A549 (cell line): ENCODE results near the gene KCNIP3. TPM values are rescaled to one million over a fixed set of nuclear protein-coding genes. Genes with fewer than 3 reads are reported as not detected.

Experiments
- ATAC-seq, 2 experiments: fragments of 200-7000 bp in 1 of 2; fragments of >200 bp in 1 of 2; cut with Nextera tagmentation in 1 of 2; cut with Tn5 transposase in 1 of 2; 3 replicates each; pipeline versions ENCODE4 v1.8.0 to v1.9.1; 2018 to 2020; ENCODE audit warnings: mild to moderate bottlenecking in 1 of 2, moderate library complexity in 1 of 2
- CTCF ChIA-PET: fragments of 300-600 bp; sonication (Branson Sonifier 250); formaldehyde crosslinking; extraction: SDS; loops from one replicate; lab custom pipeline; 2021; ENCODE audit warnings: antibody characterized with exemption, inconsistent platforms; lab: Yijun Ruan, JAX
- POLR2A ChIA-PET: fragments of 350-600 bp; formaldehyde crosslinking; extraction: SDS; loops from one replicate; lab custom pipeline; 2021; ENCODE audit warnings: antibody characterized with exemption, inconsistent platforms; lab: Yijun Ruan, JAX
- DNase-seq, 2 experiments: peaks; one replicate each; pipeline versions ENCODE4 v3.0.0 to v3.0.0-alpha.2; 2011 to 2016; ENCODE audit warnings: low read depth in 1 of 2, low spot score in 1 of 2
- FAIRE-seq: peaks from 2 replicates; lab custom pipeline; 2011; peaks lifted over from hg19 to GRCh38; lab: Jason Lieb, UNC
- H3K27ac ChIP-seq, 2 experiments: fragments of >200 bp; sonication (Bioruptor Twin); formaldehyde crosslinking; 3 replicates each; pipeline ENCODE4 v1.5.1; 2016 to 2017
- H3K4me1 ChIP-seq: fragments of >200 bp; sonication (Bioruptor Twin); formaldehyde crosslinking; 3 replicates; pipeline ENCODE4 v1.6.1; 2016
- H3K4me2 ChIP-seq: fragments of >200 bp; sonication (Bioruptor Twin); formaldehyde crosslinking; 3 replicates; pipeline ENCODE4 v1.6.1; 2016
- H3K4me3 ChIP-seq: fragments of >200 bp; sonication (Bioruptor Twin); formaldehyde crosslinking; 3 replicates; pipeline ENCODE4 v1.5.1; 2016
- H3K9me3 ChIP-seq: fragments of >200 bp; sonication (Bioruptor Twin); formaldehyde crosslinking; 3 replicates; pipeline ENCODE4 v1.6.1; 2016
- CEBPB ChIP-seq, 2 experiments: fragments of >200 bp in 1 of 2; sonication (Bioruptor Twin) in 1 of 2; formaldehyde crosslinking in 1 of 2; IDR thresholded peaks; 2 replicates each; pipeline ENCODE4 v1.6.1; 2012 to 2016
- CHD4 ChIP-seq: fragments of 200-600 bp; sonication (generic); IDR thresholded peaks from 2 replicates; pipeline ENCODE4 v1.6.1; 2016; ENCODE audit warnings: antibody characterized with exemption, mild to moderate bottlenecking, borderline replicate concordance
- HDAC2 ChIP-seq: fragments of 200-600 bp; sonication (generic); IDR thresholded peaks from 2 replicates; pipeline ENCODE4 v1.6.1; 2016
- HOXA7 ChIP-seq: fragments of 250-450 bp; sonication (Bioruptor Pico); IDR thresholded peaks from 2 replicates; pipeline ENCODE4 v1.5.0; 2020; ENCODE audit warnings: mild to moderate bottlenecking, moderate library complexity
- MYC ChIP-seq: IDR thresholded peaks from 2 replicates; pipeline ENCODE4 v1.6.1; 2012; ENCODE audit warnings: mild to moderate bottlenecking, inconsistent platforms, low read length, improper control_type of control experiment, borderline replicate concordance
- NFE2L2 ChIP-seq: fragments of 150-350 bp; conservative IDR thresholded peaks from 2 replicates; pipeline ENCODE4 v1.6.1; 2014; ENCODE audit warnings: low read length
- POLR2A ChIP-seq: IDR thresholded peaks from 2 replicates; pipeline ENCODE4 v1.6.1; 2012; ENCODE audit warnings: mild to moderate bottlenecking, low read length
- RARB ChIP-seq: fragments of 250-450 bp; sonication (Bioruptor Pico); IDR thresholded peaks from 2 replicates; pipeline ENCODE4 v1.8.0; 2021; ENCODE audit warnings: mild to moderate bottlenecking, moderate library complexity
- RFX5 ChIP-seq: fragments of 450-650 bp; IDR thresholded peaks from 2 replicates; pipeline ENCODE4 v1.7.1; 2014; ENCODE audit warnings: antibody characterized with exemption, mild to moderate bottlenecking, moderate library complexity
- SREBF2 ChIP-seq: fragments of 450-650 bp; IDR thresholded peaks from 2 replicates; pipeline ENCODE4 v1.6.1; 2014; ENCODE audit warnings: mild to moderate bottlenecking, moderate library complexity
- TFCP2L1 ChIP-seq: fragments of 250-450 bp; sonication (Bioruptor Pico); IDR thresholded peaks from 2 replicates; pipeline ENCODE4 v1.5.0; 2021; ENCODE audit warnings: mild to moderate bottlenecking
- TP53 ChIP-seq: fragments of 250-450 bp; sonication (Bioruptor Pico); IDR thresholded peaks from 2 replicates; pipeline ENCODE4 v1.5.0; 2021; ENCODE audit warnings: mild to moderate bottlenecking, moderate library complexity
- ZC3H11A ChIP-seq: fragments of 450-650 bp; IDR thresholded peaks from 2 replicates; pipeline ENCODE4 v1.6.1; 2014; ENCODE audit warnings: antibody characterized with exemption, mild to moderate bottlenecking
- WGBS: methylation state at CpG from one replicate; pipeline ENCODE4 v1.1.6; 2017; ENCODE audit errors: missing lambda C conversion rate; 5-methylcytosine and 5-hydroxymethylcytosine counted together
- polyA plus RNA-seq, 4 experiments: library from polyadenylated mRNA; depleted of rRNA in 3 of 4; stranded (reverse); fragments of >200 nt; fragmentation: RNase III in 1 of 4; extraction: RNeasy Plus Mini Kit Qiagen cat#74134 plus additional on column Dnase treatment in 1 of 4; gene quantifications; 2 replicates in 3 of 4; 3 replicates in 1 of 4; pipeline ENCODE4 v1.2.3, GENCODE V29; 2011 to 2017
- TF ChIP-seq, protein P1 (sequence below): IDR thresholded peaks from 2 replicates; pipeline ENCODE4 v1.6.1; 2012
- TF ChIP-seq, protein P2 (sequence below): fragments of 250-450 bp; sonication (Bioruptor Pico); IDR thresholded peaks from 2 replicates; pipeline ENCODE4 v1.5.0; 2020; ENCODE audit warnings: low read depth, mild to moderate bottlenecking, moderate library complexity
- TF ChIP-seq, protein P3 (sequence below): fragments of 150-350 bp; IDR thresholded peaks from 2 replicates; pipeline ENCODE4 v1.6.1; 2014; ENCODE audit warnings: low read depth, mild to moderate bottlenecking, low read length
- TF ChIP-seq, protein P4 (sequence below): fragments of 200-600 bp; sonication (generic); IDR thresholded peaks from 2 replicates; pipeline ENCODE4 v1.6.1; 2016; ENCODE audit warnings: antibody characterized with exemption, mild to moderate bottlenecking, moderate library complexity
- TF ChIP-seq, protein P5 (sequence below): fragments of >200 bp; sonication (Bioruptor Twin); formaldehyde crosslinking; IDR thresholded peaks from 2 replicates; pipeline ENCODE4 v1.6.1; 2016

The KCNIP3 gene
- polyA plus RNA-seq, 2 of the 4 experiments (the other 2 are of a cell fraction): 0.13 to 0.84 TPM

DNA sequence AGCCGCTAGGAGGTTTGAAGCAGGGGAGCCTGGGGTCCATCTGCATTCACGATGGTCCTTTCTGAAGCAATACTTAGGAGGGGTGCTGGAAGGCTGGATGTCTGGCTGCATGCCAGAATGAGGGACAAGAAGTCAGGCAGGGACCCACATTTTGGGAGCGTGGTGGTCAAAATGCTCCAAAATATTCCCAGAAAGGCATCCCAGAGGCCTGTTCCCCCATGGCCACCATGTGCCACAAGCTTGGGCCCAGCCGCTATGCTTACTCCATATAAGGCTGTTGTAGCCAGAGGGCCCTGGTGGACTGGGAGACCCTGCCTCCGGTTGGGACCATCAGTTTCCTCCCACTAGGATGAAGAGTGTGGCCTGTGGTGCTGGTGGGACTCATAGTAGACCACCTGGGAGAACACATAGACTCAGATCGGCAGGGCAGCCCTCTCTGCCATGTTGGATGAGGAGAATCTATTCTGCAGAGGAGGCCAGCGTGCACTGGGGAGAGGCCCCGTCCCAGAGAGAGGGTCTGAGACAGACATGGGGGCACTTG lies 26.5 kb upstream of the KCNIP3 start:
- no peak overlapping the region for H3K4me3 ChIP-seq
- H3K9me3 ChIP-seq: peaks cover 20% of the 10 kb centered on the region; the same call in 2 of the 3 replicates
- no peak for ATAC-seq
- H3K27ac ChIP-seq: no peak overlapping the region
- WGBS: 28% methylated on average over 8 of the region's 8 CpGs
- H3K4me2 ChIP-seq: no peak overlapping the region
- no peak for FAIRE-seq
- no peaks in the 10 kb centered on the region for H3K4me1 ChIP-seq
- ChIA-PET CTCF (no interaction called here), POLR2A (no interaction called here)
- TF ChIP-seq, protein P1, sequence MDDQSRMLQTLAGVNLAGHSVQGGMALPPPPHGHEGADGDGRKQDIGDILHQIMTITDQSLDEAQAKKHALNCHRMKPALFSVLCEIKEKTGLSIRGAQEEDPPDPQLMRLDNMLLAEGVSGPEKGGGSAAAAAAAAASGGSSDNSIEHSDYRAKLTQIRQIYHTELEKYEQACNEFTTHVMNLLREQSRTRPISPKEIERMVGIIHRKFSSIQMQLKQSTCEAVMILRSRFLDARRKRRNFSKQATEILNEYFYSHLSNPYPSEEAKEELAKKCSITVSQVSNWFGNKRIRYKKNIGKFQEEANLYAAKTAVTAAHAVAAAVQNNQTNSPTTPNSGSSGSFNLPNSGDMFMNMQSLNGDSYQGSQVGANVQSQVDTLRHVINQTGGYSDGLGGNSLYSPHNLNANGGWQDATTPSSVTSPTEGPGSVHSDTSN: no peak
- DNase-seq: no peak

DNA sequence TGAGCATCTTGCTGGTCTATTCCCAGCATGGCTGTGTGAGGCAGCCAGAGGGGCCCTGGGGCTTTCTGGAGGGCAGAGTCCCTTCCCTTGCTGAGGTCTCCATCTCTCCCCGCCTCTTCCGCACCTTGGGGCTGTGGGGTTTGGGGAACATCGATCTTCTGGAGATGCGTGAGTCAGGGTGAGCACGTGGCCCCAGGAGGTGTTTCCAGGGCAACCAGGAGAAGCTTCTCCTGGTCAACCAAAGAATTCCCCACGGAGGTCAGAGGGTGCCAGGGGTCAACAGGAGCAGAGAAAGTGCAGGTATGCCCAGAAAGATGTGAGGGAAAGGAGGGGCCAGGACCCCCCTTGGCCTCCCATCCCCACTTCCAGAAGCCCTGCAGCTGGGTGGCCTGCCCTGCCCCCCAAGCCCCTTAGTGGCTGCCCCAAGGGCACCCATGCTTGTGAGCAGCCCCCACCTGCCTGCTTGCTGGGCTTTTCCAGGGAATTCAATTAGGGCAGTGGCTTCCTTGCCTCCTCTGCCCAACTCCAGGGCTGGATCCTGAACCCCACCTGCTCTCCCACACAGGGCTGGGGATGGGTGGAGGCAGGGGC lies 25.7 kb upstream of the KCNIP3 start:
- no peak overlapping the region for H3K4me3 ChIP-seq
- H3K9me3 ChIP-seq: peaks cover 25% of the 10 kb centered on the region; the same call in 2 of the 3 replicates
- no peak overlapping the region for H3K27ac ChIP-seq
- no peaks in the 10 kb centered on the region for H3K4me1 ChIP-seq
- WGBS: 53% methylated on average over 6 of the region's 6 CpGs
- TF ChIP-seq CHD4 (no peak), HOXA7 (CRISPR knock-in tag) (no peak), POLR2A (no peak)
- TF ChIP-seq, protein P2, sequence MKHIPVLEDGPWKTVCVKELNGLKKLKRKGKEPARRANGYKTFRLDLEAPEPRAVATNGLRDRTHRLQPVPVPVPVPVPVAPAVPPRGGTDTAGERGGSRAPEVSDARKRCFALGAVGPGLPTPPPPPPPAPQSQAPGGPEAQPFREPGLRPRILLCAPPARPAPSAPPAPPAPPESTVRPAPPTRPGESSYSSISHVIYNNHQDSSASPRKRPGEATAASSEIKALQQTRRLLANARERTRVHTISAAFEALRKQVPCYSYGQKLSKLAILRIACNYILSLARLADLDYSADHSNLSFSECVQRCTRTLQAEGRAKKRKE (CRISPR knock-in tag): no peak
- TF ChIP-seq, protein P3, sequence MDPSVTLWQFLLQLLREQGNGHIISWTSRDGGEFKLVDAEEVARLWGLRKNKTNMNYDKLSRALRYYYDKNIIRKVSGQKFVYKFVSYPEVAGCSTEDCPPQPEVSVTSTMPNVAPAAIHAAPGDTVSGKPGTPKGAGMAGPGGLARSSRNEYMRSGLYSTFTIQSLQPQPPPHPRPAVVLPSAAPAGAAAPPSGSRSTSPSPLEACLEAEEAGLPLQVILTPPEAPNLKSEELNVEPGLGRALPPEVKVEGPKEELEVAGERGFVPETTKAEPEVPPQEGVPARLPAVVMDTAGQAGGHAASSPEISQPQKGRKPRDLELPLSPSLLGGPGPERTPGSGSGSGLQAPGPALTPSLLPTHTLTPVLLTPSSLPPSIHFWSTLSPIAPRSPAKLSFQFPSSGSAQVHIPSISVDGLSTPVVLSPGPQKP: no peak
- TF ChIP-seq, protein P4, sequence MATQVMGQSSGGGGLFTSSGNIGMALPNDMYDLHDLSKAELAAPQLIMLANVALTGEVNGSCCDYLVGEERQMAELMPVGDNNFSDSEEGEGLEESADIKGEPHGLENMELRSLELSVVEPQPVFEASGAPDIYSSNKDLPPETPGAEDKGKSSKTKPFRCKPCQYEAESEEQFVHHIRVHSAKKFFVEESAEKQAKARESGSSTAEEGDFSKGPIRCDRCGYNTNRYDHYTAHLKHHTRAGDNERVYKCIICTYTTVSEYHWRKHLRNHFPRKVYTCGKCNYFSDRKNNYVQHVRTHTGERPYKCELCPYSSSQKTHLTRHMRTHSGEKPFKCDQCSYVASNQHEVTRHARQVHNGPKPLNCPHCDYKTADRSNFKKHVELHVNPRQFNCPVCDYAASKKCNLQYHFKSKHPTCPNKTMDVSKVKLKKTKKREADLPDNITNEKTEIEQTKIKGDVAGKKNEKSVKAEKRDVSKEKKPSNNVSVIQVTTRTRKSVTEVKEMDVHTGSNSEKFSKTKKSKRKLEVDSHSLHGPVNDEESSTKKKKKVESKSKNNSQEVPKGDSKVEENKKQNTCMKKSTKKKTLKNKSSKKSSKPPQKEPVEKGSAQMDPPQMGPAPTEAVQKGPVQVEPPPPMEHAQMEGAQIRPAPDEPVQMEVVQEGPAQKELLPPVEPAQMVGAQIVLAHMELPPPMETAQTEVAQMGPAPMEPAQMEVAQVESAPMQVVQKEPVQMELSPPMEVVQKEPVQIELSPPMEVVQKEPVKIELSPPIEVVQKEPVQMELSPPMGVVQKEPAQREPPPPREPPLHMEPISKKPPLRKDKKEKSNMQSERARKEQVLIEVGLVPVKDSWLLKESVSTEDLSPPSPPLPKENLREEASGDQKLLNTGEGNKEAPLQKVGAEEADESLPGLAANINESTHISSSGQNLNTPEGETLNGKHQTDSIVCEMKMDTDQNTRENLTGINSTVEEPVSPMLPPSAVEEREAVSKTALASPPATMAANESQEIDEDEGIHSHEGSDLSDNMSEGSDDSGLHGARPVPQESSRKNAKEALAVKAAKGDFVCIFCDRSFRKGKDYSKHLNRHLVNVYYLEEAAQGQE: no peak
- CTCF ChIA-PET: no interaction called here
- no peak for FAIRE-seq
- POLR2A ChIA-PET: no interaction called here
- no peak for DNase-seq
- H3K4me2 ChIP-seq: no peak overlapping the region
- no peak for ATAC-seq

DNA sequence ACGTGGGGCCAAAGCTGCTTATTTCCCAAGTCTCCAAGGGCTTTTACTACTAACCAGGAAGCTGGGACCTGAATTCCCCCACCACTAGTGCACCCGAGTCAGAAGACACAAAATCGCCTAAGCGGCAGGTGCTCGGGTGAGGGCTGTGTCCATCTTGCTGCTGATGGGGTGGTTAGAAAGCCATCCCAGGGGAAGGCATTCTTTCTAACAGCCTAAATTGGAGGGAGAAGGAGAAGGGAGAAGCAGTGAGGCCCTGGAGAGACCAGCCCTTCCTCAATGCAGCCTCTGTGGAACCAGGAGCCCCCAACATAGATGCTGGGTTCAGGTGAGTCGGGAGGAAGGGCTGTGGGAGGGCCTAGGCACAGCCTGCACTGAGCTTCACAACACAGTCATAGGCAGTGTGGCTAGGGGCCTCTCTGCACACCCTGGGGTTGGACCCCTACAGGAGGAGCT lies 24.8 kb upstream of the KCNIP3 start:
- WGBS: 44% methylated on average over 6 of the region's 6 CpGs
- Histone ChIP-seq H3K9me3 (peaks cover 29% of the 10 kb centered on the region; the same call in 2 of the 3 replicates), H3K27ac (no peak overlapping the region), H3K4me2 (no peak overlapping the region), H3K4me1 (no peaks in the 10 kb centered on the region), H3K4me3 (no peak overlapping the region)
- FAIRE-seq (no peak), DNase-seq (no peak), ATAC-seq (no peak)
- POLR2A ChIA-PET: no interaction called here
- CTCF ChIA-PET: interaction anchor here (0.8 to 1.0 kb wide), 3 partner anchors 10 to 73 kb away, joined by 3 to 4 read pairs (median 3); no protein-coding TSS in a partner anchor
- TF ChIP-seq TP53 (CRISPR knock-in tag) (no peak), SREBF2 (no peak), ZC3H11A (no peak), CEBPB (IDR thresholded peaks at IDR 0.05) (no peak), NFE2L2 (no peak), HDAC2 (no peak), RARB (CRISPR knock-in tag) (no peak), RFX5 (no peak), MYC (no peak), TFCP2L1 (CRISPR knock-in tag) (no peak), HOXA7 (CRISPR knock-in tag) (no peak)
- TF ChIP-seq, protein P2 (CRISPR knock-in tag): no peak
- TF ChIP-seq, protein P5, sequence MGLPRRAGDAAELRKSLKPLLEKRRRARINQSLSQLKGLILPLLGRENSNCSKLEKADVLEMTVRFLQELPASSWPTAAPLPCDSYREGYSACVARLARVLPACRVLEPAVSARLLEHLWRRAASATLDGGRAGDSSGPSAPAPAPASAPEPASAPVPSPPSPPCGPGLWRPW: no peak
